ENCODE data around the gene SSRP1.

GRCh38 chr11:57348636-57349313 is 13.1 kb upstream of the SSRP1 start:
- TF ChIP-seq, protein P1, sequence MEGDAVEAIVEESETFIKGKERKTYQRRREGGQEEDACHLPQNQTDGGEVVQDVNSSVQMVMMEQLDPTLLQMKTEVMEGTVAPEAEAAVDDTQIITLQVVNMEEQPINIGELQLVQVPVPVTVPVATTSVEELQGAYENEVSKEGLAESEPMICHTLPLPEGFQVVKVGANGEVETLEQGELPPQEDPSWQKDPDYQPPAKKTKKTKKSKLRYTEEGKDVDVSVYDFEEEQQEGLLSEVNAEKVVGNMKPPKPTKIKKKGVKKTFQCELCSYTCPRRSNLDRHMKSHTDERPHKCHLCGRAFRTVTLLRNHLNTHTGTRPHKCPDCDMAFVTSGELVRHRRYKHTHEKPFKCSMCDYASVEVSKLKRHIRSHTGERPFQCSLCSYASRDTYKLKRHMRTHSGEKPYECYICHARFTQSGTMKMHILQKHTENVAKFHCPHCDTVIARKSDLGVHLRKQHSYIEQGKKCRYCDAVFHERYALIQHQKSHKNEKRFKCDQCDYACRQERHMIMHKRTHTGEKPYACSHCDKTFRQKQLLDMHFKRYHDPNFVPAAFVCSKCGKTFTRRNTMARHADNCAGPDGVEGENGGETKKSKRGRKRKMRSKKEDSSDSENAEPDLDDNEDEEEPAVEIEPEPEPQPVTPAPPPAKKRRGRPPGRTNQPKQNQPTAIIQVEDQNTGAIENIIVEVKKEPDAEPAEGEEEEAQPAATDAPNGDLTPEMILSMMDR (IDR thresholded peaks at IDR 0.05 in 4 of 5, conservative IDR thresholded peaks at IDR 0.05 in 1 of 5): no peak
- TF ChIP-seq POLR2A (IDR thresholded peaks at IDR 0.05): no peak

Data from gastrocnemius medialis (tissue), 4 donors.